ENCODE results near the gene CCL24.

DNA sequence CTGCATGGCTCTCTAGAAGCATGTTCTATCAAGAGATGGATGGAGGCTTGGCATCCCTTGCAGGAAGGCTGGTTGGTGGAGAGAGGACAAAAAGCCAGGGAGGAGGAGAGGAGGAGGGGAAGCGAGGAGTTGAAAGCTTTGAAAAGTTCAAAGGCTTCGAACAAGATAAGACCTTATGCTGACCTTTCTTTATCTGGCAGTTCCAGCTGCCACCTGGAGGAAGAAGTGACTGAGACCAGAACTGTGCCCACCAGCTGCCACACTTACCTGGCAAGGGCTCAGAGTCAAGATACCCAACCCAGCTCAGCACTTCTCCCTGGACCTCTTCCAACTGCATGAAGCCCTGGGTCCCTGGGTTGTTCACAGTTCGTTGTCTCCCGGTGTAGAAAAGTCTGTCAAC is 14.8 kb downstream of the CCL24 start:
- no peak for TF ChIP-seq POLR2A (IDR thresholded peaks at IDR 0.05)
- TF ChIP-seq, protein P1, sequence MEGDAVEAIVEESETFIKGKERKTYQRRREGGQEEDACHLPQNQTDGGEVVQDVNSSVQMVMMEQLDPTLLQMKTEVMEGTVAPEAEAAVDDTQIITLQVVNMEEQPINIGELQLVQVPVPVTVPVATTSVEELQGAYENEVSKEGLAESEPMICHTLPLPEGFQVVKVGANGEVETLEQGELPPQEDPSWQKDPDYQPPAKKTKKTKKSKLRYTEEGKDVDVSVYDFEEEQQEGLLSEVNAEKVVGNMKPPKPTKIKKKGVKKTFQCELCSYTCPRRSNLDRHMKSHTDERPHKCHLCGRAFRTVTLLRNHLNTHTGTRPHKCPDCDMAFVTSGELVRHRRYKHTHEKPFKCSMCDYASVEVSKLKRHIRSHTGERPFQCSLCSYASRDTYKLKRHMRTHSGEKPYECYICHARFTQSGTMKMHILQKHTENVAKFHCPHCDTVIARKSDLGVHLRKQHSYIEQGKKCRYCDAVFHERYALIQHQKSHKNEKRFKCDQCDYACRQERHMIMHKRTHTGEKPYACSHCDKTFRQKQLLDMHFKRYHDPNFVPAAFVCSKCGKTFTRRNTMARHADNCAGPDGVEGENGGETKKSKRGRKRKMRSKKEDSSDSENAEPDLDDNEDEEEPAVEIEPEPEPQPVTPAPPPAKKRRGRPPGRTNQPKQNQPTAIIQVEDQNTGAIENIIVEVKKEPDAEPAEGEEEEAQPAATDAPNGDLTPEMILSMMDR (IDR thresholded peaks at IDR 0.05), result no peak
